ENCODE measurements around the gene AXDND1.

Gene AXDND1

GRCh38 chr1:179342740-179343404 is 22.9 kb upstream of the AXDND1 start:
- Histone ChIP-seq H4K12ac (ENCODE audit: low read depth, low read length) (no peak overlapping the region), H4K91ac (ENCODE audit: low read depth, low read length) (no peak overlapping the region), H3K23ac (ENCODE audit: low read length) (no peak overlapping the region), H3K14ac (ENCODE audit: low read length) (no peak overlapping the region), H3K9me3 (ENCODE audit: insufficient read depth, low read depth, low read length) (no peaks in the 10 kb centered on the region), H2AFZ (ENCODE audit: insufficient read depth, low read length, poor library complexity) (no peak overlapping the region), H3K79me2 (ENCODE audit: control insufficient read depth, insufficient read depth, low read length, poor library complexity) (no peaks in the 10 kb centered on the region), H3K4ac (ENCODE audit: low read depth, low read length) (no peak overlapping the region), H3K4me2 (ENCODE audit: low read length) (no peak overlapping the region), H3K79me1 (ENCODE audit: low read length) (no peaks in the 10 kb centered on the region), H3K27me3 (ENCODE audit: insufficient read depth, low read length) (no peaks in the 10 kb centered on the region), H2AK5ac (ENCODE audit: low read length) (no peak overlapping the region), H3K18ac (ENCODE audit: low read length) (no peak overlapping the region), H3K9ac (ENCODE audit: low read length) (no peak overlapping the region), H3K36me3 (ENCODE audit: control insufficient read depth in 1 of 2, insufficient read depth in 2 of 2, low read length in 2 of 2) (peaks cover 2 to 4% of the 10 kb centered on the region in 2 experiments), H3K4me1 (ENCODE audit: control insufficient read depth in 1 of 2, insufficient read depth in 2 of 2, low read length in 2 of 2) (no peaks in the 10 kb centered on the region), H2BK5ac (ENCODE audit: low read depth, low read length, poor library complexity) (no peak overlapping the region), H2BK120ac (ENCODE audit: insufficient read depth, low read length, poor library complexity) (no peak overlapping the region), H4K8ac (ENCODE audit: low read depth, low read length) (no peak overlapping the region), H3K27ac (ENCODE audit: low read depth, low read length) (no peak overlapping the region), H2BK12ac (ENCODE audit: low read length) (no peak overlapping the region), H3K4me3 (ENCODE audit: low read depth, low read length) (no peak overlapping the region)
- no peak for DNase-seq
- WGBS (ENCODE audit: extremely low coverage, insufficient coverage, insufficient read length), result no CpG with 5 or more reads among the region's 4 CpGs

- Histone ChIP-seq H3K4ac (ENCODE audit: low read depth, low read length) (no peak overlapping the region), H3K14ac (ENCODE audit: low read length) (no peak overlapping the region), H3K9me3 (ENCODE audit: insufficient read depth, low read depth, low read length) (no peaks in the 10 kb centered on the region), H4K8ac (ENCODE audit: low read depth, low read length) (no peak overlapping the region), H2BK120ac (ENCODE audit: insufficient read depth, low read length, poor library complexity) (no peak overlapping the region), H3K4me2 (ENCODE audit: low read length) (no peak overlapping the region), H3K79me1 (ENCODE audit: low read length) (no peaks in the 10 kb centered on the region), H2AFZ (ENCODE audit: insufficient read depth, low read length, poor library complexity) (no peak overlapping the region), H2AK5ac (ENCODE audit: low read length) (no peak overlapping the region), H4K91ac (ENCODE audit: low read depth, low read length) (no peak overlapping the region), H2BK12ac (ENCODE audit: low read length) (no peak overlapping the region), H3K4me3 (ENCODE audit: low read depth, low read length) (no peak overlapping the region), H4K12ac (ENCODE audit: low read depth, low read length) (no peak overlapping the region), H3K4me1 (ENCODE audit: control insufficient read depth in 1 of 2, insufficient read depth in 2 of 2, low read length in 2 of 2) (peaks cover 2 to 4% of the 10 kb centered on the region in 2 experiments), H3K18ac (ENCODE audit: low read length) (no peak overlapping the region), H3K23ac (ENCODE audit: low read length) (no peak overlapping the region), H2BK5ac (ENCODE audit: low read depth, low read length, poor library complexity) (no peak overlapping the region), H3K27ac (ENCODE audit: low read depth, low read length) (no peak overlapping the region), H3K36me3 (ENCODE audit: control insufficient read depth in 1 of 2, insufficient read depth in 2 of 2, low read length in 2 of 2) (no peaks in the 10 kb centered on the region), H3K27me3 (ENCODE audit: insufficient read depth, low read length) (no peaks in the 10 kb centered on the region), H3K9ac (ENCODE audit: low read length) (no peak overlapping the region), H3K79me2 (ENCODE audit: control insufficient read depth, insufficient read depth, low read length, poor library complexity) (no peaks in the 10 kb centered on the region)
- peak; percentile 48 to 77 for DNase-seq
- WGBS (ENCODE audit: extremely low coverage, insufficient coverage, insufficient read length), result no CpG with 5 or more reads among the region's 3 CpGs
Observed at GRCh38 chr1:179351281-179351680, 14.5 kb upstream of the AXDND1 start.

GRCh38 chr1:179352236-179352635 is 13.5 kb upstream of the AXDND1 start:
- no peak overlapping the region for H2AK5ac ChIP-seq (ENCODE audit: low read length)
- H3K79me2 ChIP-seq (ENCODE audit: control insufficient read depth, insufficient read depth, low read length, poor library complexity), result no peaks in the 10 kb centered on the region
- no peak overlapping the region for H2AFZ ChIP-seq (ENCODE audit: insufficient read depth, low read length, poor library complexity)
- no peak overlapping the region for H3K27ac ChIP-seq (ENCODE audit: low read depth, low read length)
- H4K12ac ChIP-seq (ENCODE audit: low read depth, low read length), result no peak overlapping the region
- H3K4me3 ChIP-seq (ENCODE audit: low read depth, low read length), result no peak overlapping the region
- no peak overlapping the region for H4K91ac ChIP-seq (ENCODE audit: low read depth, low read length)
- no peaks in the 10 kb centered on the region for H3K9me3 ChIP-seq (ENCODE audit: insufficient read depth, low read depth, low read length)
- no peak overlapping the region for H3K4ac ChIP-seq (ENCODE audit: low read depth, low read length)
- no peak overlapping the region for H4K8ac ChIP-seq (ENCODE audit: low read depth, low read length)
- no peaks in the 10 kb centered on the region for H3K36me3 ChIP-seq (ENCODE audit: control insufficient read depth in 1 of 2, insufficient read depth in 2 of 2, low read length in 2 of 2)
- H2BK12ac ChIP-seq (ENCODE audit: low read length), result no peak overlapping the region
- peaks cover 2 to 4% of the 10 kb centered on the region in 2 experiments for H3K4me1 ChIP-seq (ENCODE audit: control insufficient read depth in 1 of 2, insufficient read depth in 2 of 2, low read length in 2 of 2)
- H3K27me3 ChIP-seq (ENCODE audit: insufficient read depth, low read length), result no peaks in the 10 kb centered on the region
- no peak overlapping the region for H3K23ac ChIP-seq (ENCODE audit: low read length)
- no peak overlapping the region for H3K18ac ChIP-seq (ENCODE audit: low read length)
- H3K4me2 ChIP-seq (ENCODE audit: low read length), result no peak overlapping the region
- H3K9ac ChIP-seq (ENCODE audit: low read length), result no peak overlapping the region
- DNase-seq, result no peak
- H3K79me1 ChIP-seq (ENCODE audit: low read length), result no peaks in the 10 kb centered on the region
- no CpG with 5 or more reads among the region's 2 CpGs for WGBS (ENCODE audit: extremely low coverage, insufficient coverage, insufficient read length)
- H3K14ac ChIP-seq (ENCODE audit: low read length), result no peak overlapping the region
- no peak overlapping the region for H2BK120ac ChIP-seq (ENCODE audit: insufficient read depth, low read length, poor library complexity)
- H2BK5ac ChIP-seq (ENCODE audit: low read depth, low read length, poor library complexity), result no peak overlapping the region

DNA sequence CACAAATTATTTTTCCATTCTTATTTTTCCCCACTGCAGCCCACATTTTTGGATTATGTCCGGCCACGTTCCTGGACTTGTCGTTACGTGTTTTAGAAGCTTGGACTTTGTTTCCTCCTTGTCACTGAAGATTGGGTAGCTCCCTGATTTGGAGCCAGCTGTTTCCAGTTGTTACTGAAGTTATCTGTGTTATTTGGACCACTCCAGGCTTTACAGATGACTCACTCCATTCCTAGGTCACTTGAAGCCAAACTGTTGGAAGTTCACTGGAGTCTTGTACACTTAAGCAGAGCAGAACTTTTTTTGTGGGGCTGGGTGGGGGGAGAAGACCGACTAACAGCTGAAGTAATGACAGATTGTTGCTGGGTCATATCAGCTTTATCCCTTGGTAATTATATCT is 12.2 kb upstream of the AXDND1 start:
- H4K91ac ChIP-seq (ENCODE audit: low read depth, low read length), result no peak overlapping the region

More for the DNA sequence above, 12.2 kb upstream of the AXDND1 start:
- Histone ChIP-seq H4K12ac (ENCODE audit: low read depth, low read length) (no peak overlapping the region), H3K4me3 (ENCODE audit: low read depth, low read length) (no peak overlapping the region), H3K79me2 (ENCODE audit: control insufficient read depth, insufficient read depth, low read length, poor library complexity) (no peaks in the 10 kb centered on the region), H3K4ac (ENCODE audit: low read depth, low read length) (no peak overlapping the region), H3K9me3 (ENCODE audit: insufficient read depth, low read depth, low read length) (no peaks in the 10 kb centered on the region), H2BK120ac (ENCODE audit: insufficient read depth, low read length, poor library complexity) (no peak overlapping the region), H2AFZ (ENCODE audit: insufficient read depth, low read length, poor library complexity) (no peak overlapping the region), H2BK5ac (ENCODE audit: low read depth, low read length, poor library complexity) (no peak overlapping the region), H3K79me1 (ENCODE audit: low read length) (no peaks in the 10 kb centered on the region), H3K18ac (ENCODE audit: low read length) (no peak overlapping the region), H3K4me1 (ENCODE audit: control insufficient read depth in 1 of 2, insufficient read depth in 2 of 2, low read length in 2 of 2) (peaks cover 2 to 4% of the 10 kb centered on the region in 2 experiments), H3K23ac (ENCODE audit: low read length) (no peak overlapping the region), H3K36me3 (ENCODE audit: control insufficient read depth in 1 of 2, insufficient read depth in 2 of 2, low read length in 2 of 2) (no peaks in the 10 kb centered on the region), H3K4me2 (ENCODE audit: low read length) (no peak overlapping the region), H2BK12ac (ENCODE audit: low read length) (no peak overlapping the region), H4K8ac (ENCODE audit: low read depth, low read length) (no peak overlapping the region), H3K27me3 (ENCODE audit: insufficient read depth, low read length) (no peaks in the 10 kb centered on the region), H2AK5ac (ENCODE audit: low read length) (no peak overlapping the region), H3K27ac (ENCODE audit: low read depth, low read length) (no peak overlapping the region), H3K9ac (ENCODE audit: low read length) (no peak overlapping the region), H3K14ac (ENCODE audit: low read length) (no peak overlapping the region)
- no CpG with 5 or more reads among the region's 5 CpGs for WGBS (ENCODE audit: extremely low coverage, insufficient coverage, insufficient read length)
- peak; percentile 33 to 63 for DNase-seq
